Ishikawa (cell line): ENCODE results near the gene RNASEH2C.

ENCODE experiments used
- EGR1 ChIP-seq: IDR thresholded peaks from 2 replicates; pipeline ENCODE4 v1.6.1; 2012
- EP300 ChIP-seq: IDR thresholded peaks from 2 replicates; pipeline ENCODE4 v1.6.1; 2012; ENCODE audit warnings: borderline replicate concordance
- RAD21 ChIP-seq: IDR thresholded peaks from 2 replicates; pipeline ENCODE4 v1.6.1; 2012; ENCODE audit warnings: low read depth
- REST ChIP-seq: IDR thresholded peaks from 2 replicates; pipeline ENCODE4 v1.6.1; 2012; ENCODE audit warnings: low read depth, mild to moderate bottlenecking
- TAF1 ChIP-seq: IDR thresholded peaks from 2 replicates; pipeline ENCODE4 v1.6.1; 2012; ENCODE audit warnings: low read depth, mild to moderate bottlenecking
- TCF12 ChIP-seq: IDR thresholded peaks from 2 replicates; pipeline ENCODE4 v1.6.1; 2012; ENCODE audit warnings: low read depth

GRCh38 chr11:65730461-65730860 is 9.9 kb upstream of the RNASEH2C start:
- no peak for TF ChIP-seq TCF12
- TF ChIP-seq TAF1: no peak
- no peak for TF ChIP-seq EP300
- no peak for TF ChIP-seq EGR1
- TF ChIP-seq REST: no peak
- no peak for TF ChIP-seq RAD21
